ENCODE results near the gene CCDC71L.
A peak's percentile ranks its signal among the peaks of the same experiment; 100 is the strongest.

DNA sequence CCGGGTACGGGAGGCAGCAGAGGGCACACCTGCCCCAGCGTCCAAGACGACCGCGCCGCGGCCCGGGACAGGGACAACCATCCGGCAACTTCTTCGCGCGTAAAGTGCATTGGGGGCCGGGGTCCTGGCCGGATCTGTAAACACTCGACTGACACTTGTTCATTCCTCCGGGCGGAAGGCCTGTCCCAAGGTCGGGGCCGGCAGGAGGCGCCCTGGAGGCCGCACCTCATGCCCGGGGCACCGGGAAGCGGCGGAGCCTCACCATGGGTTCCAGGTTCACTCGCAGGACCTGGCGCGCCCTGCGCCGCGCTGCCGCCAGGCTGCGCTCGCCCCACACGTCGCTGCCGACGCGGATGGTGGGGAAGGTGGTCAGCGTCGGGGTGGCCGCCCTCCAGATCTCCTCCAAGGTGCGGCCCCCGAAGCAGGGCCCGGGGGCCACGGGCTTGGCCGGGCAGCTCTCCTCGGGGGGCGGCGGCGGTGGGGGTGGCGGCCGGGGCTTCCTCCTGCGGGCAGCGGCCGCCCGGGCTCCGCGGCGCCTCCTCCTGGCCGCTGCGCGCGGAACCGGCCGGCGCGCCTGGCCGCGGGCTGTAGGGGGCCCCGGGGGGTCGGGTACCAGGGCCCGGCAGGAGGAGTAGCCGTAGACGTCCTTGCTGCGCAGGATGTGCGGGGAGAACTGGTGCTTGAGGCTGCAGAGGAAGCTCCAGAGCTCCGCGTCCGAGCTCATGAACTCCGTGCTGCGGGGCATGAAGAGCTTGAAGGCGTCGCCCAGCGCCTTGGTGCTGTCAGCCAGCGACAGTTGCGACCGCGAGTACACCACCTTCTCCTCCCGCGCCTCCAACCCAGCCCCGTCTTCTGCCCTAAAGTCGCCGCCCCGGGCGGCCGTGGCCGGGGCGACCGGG is 746 bp downstream of the CCDC71L start:
- TF ChIP-seq CTCF (IDR thresholded peaks at IDR 0.05; ENCODE audit: poor library complexity): peak; percentile 75
- TF ChIP-seq EZH2phosphoT487 (IDR thresholded peaks at IDR 0.05; ENCODE audit: low read depth, severe bottlenecking, unreplicated experiment): no peak
- TF ChIP-seq EZH2 (IDR thresholded peaks at IDR 0.05; ENCODE audit: borderline replicate concordance): no peak

Measured in hepatocyte (in vitro differentiated cells).